Right lung (tissue), 10 donors: ENCODE data around the gene CENPB. TPM values are rescaled to one million over a fixed set of nuclear protein-coding genes. Genes with fewer than 3 reads are reported as not detected.
"Not testable (repeated sequence)": the region's sequence is repeated elsewhere in the genome, so short reads cannot be mapped to it uniquely, and the experiment has no call there.

Experiments used
- DNase-seq, 2 donors: peaks; one replicate each; pipeline ENCODE4 v3.0.0-alpha.2; 2013
- long read RNA-seq, 8 donors: transcript quantifications; one replicate each; lab custom pipeline, GENCODE V29; 2026
- polyA plus RNA-seq, 5 donors: library from polyadenylated mRNA; unstranded; fragments of 120-200 nt; gene quantifications; one replicate each; pipeline versions ENCODE4 v1.2.1 to v1.2.3, GENCODE V29; 2013; ENCODE audit warnings: inconsistent platforms in 1 of 5, low replicate concordance in 1 of 5; ENCODE audit not compliant: insufficient read length in 5 of 5, insufficient read depth in 1 of 5

Gene CENPB
- 10 to 100 TPM; 36.0 to 71.1 (median 41.9) TPM for polyA plus RNA-seq
- long read RNA-seq, donor 1, transcript CENPB-201 (1 exons, 2,840 nt), result major isoform, 81 of 81 reads
- long read RNA-seq, donor 1, partial matches to known transcripts, result 0 of 81 reads
- long read RNA-seq, donor 1, other reads (novel, unspliced or antisense), result 0 of 81 reads
- long read RNA-seq, donor 2, transcript CENPB-201 (1 exons, 2,840 nt), result major isoform, 24 of 24 reads
- long read RNA-seq, donor 2, partial matches to known transcripts, result 0 of 24 reads
- long read RNA-seq, donor 2, other reads (novel, unspliced or antisense), result 0 of 24 reads
- long read RNA-seq, donor 3, transcript CENPB-201 (1 exons, 2,840 nt), result major isoform, 71 of 71 reads
- long read RNA-seq, donor 3, partial matches to known transcripts, result 0 of 71 reads
- long read RNA-seq, donor 3, other reads (novel, unspliced or antisense), result 0 of 71 reads
- long read RNA-seq, donor 4, transcript CENPB-201 (1 exons, 2,840 nt), result major isoform, 32 of 32 reads
- long read RNA-seq, donor 4, partial matches to known transcripts, result 0 of 32 reads
- long read RNA-seq, donor 4, other reads (novel, unspliced or antisense), result 0 of 32 reads
- long read RNA-seq, donor 5, transcript CENPB-201 (1 exons, 2,840 nt), result major isoform, 70 of 70 reads
- long read RNA-seq, donor 5, partial matches to known transcripts, result 0 of 70 reads
- long read RNA-seq, donor 5, other reads (novel, unspliced or antisense), result 0 of 70 reads
- long read RNA-seq, donor 6, transcript CENPB-201 (1 exons, 2,840 nt), result major isoform, 54 of 54 reads
- long read RNA-seq, donor 6, partial matches to known transcripts, result 0 of 54 reads
- long read RNA-seq, donor 6, other reads (novel, unspliced or antisense), result 0 of 54 reads
- long read RNA-seq, donor 7, transcript CENPB-201 (1 exons, 2,840 nt), result major isoform, 44 of 44 reads
- long read RNA-seq, donor 7, partial matches to known transcripts, result 0 of 44 reads
- long read RNA-seq, donor 7, other reads (novel, unspliced or antisense), result 0 of 44 reads
- long read RNA-seq, donor 8, transcript CENPB-201 (1 exons, 2,840 nt), result major isoform, 24 of 24 reads
- long read RNA-seq, donor 8, partial matches to known transcripts, result 0 of 24 reads
- long read RNA-seq, donor 8, other reads (novel, unspliced or antisense), result 0 of 24 reads

- DNase-seq, result peak; percentile 86 to 89
These were observed at the start of gene CENPB for GRCh38 chr20:3786665-3787323. Gene CENPB (minus strand): TSS chr20:3786740. CDS start chr20:3786483, 257 bp downstream.

- no peak for DNase-seq
These were observed 49.6 kb upstream of the CENPB start for GRCh38 chr20:3836132-3836531.

GRCh38 chr20:3829891-3830290 is 43.4 kb upstream of the CENPB start:
- DNase-seq, result not testable (repeated sequence)

- DNase-seq, result no peak
These were observed 42.3 kb upstream of the CENPB start for GRCh38 chr20:3828798-3829197.

- DNase-seq, result no peak
These were observed 39.9 kb upstream of the CENPB start for GRCh38 chr20:3826420-3826819.

GRCh38 chr20:3825526-3825925 is 39.0 kb upstream of the CENPB start:
- DNase-seq, result no peak

- DNase-seq, result no peak
These were observed 37.3 kb upstream of the CENPB start for GRCh38 chr20:3823881-3824280.

- no peak for DNase-seq
These were observed 35.5 kb upstream of the CENPB start for GRCh38 chr20:3821996-3822395.

- no peak for DNase-seq
These were observed 34.6 kb upstream of the CENPB start for GRCh38 chr20:3820901-3821727.

GRCh38 chr20:3820048-3820900 is 33.7 kb upstream of the CENPB start, which contains the start of gene AP5S1:
Gene AP5S1 (plus strand): TSS chr20:3820547. CDS start chr20:3822118, 1,571 bp downstream.
- DNase-seq, result peak; percentile 98

GRCh38 chr20:3819411-3820047 is 33.0 kb upstream of the CENPB start:
- no peak for DNase-seq

GRCh38 chr20:3818155-3819151 is 31.9 kb upstream of the CENPB start:
- DNase-seq, result peak in 1 of 2 donors; percentile 56

GRCh38 chr20:3815703-3816315 is 29.3 kb upstream of the CENPB start:
- no peak for DNase-seq

- DNase-seq, result no peak
These were observed 28.5 kb upstream of the CENPB start for GRCh38 chr20:3814928-3815495.

GRCh38 chr20:3813848-3814581 is 27.5 kb upstream of the CENPB start:
- DNase-seq, result no peak
